Memory B cell (primary cell): ENCODE data around the gene UFM1.
A peak's percentile ranks its signal among the peaks of the same experiment; 100 is the strongest.

ENCODE experiments used
- ATAC-seq: fragments of 150-1000 bp; cut with Tn5 transposase; 2 replicates; pipeline ENCODE4 v1.10.0; 2021; ENCODE audit warnings: low read depth, mild to moderate bottlenecking, moderate library complexity
- DNase-seq, 2 donors: peaks; one replicate each; pipeline ENCODE4 v3.0.0; 2022; ENCODE audit warnings: low spot score in 2 of 2
- H3K27ac Mint-ChIP-seq: one replicate; pipeline ENCODE4 v1.8.0; 2022; ENCODE audit warnings: mild to moderate bottlenecking, moderate library complexity, mixed read lengths
- H3K27me3 Mint-ChIP-seq: one replicate; pipeline ENCODE4 v1.8.0; 2022; ENCODE audit warnings: mixed read lengths
- H3K36me3 Mint-ChIP-seq: one replicate; pipeline ENCODE4 v1.8.0; 2022; ENCODE audit warnings: mild to moderate bottlenecking, mixed read lengths
- H3K4me1 Mint-ChIP-seq: one replicate; pipeline ENCODE4 v1.8.0; 2022; ENCODE audit warnings: mixed read lengths
- H3K4me3 Mint-ChIP-seq: one replicate; pipeline ENCODE4 v1.8.0; 2022; ENCODE audit warnings: mild to moderate bottlenecking, moderate library complexity, mixed read lengths
- H3K9me3 Mint-ChIP-seq: one replicate; pipeline ENCODE4 v1.8.0; 2022; ENCODE audit warnings: mixed read lengths

Gene UFM1

GRCh38 chr13:38382946-38383345 is 33.3 kb downstream of the UFM1 start:
- ATAC-seq (no peak), DNase-seq (no peak)
- Mint-ChIP-seq H3K4me3 (no peak overlapping the region), H3K36me3 (no peaks in the 10 kb centered on the region), H3K27ac (no peak overlapping the region), H3K27me3 (peaks cover 7% of the 10 kb centered on the region), H3K9me3 (no peaks in the 10 kb centered on the region), H3K4me1 (no peaks in the 10 kb centered on the region)

- no peak overlapping the region for H3K4me3 Mint-ChIP-seq
- no peaks in the 10 kb centered on the region for H3K9me3 Mint-ChIP-seq
- H3K27me3 Mint-ChIP-seq = peaks cover 7% of the 10 kb centered on the region
- no peak for ATAC-seq
- H3K36me3 Mint-ChIP-seq = no peaks in the 10 kb centered on the region
- DNase-seq = no peak
- no peaks in the 10 kb centered on the region for H3K4me1 Mint-ChIP-seq
- H3K27ac Mint-ChIP-seq = no peak overlapping the region
Measured at GRCh38 chr13:38384171-38384570, 34.5 kb downstream of the UFM1 start.

- DNase-seq (no peak), ATAC-seq (no peak)
- no peak overlapping the region for H3K4me3 Mint-ChIP-seq
- no peak overlapping the region for H3K27ac Mint-ChIP-seq
- peaks cover 2% of the 10 kb centered on the region for H3K27me3 Mint-ChIP-seq
- H3K9me3 Mint-ChIP-seq = no peaks in the 10 kb centered on the region
- no peaks in the 10 kb centered on the region for H3K36me3 Mint-ChIP-seq
- H3K4me1 Mint-ChIP-seq = no peaks in the 10 kb centered on the region
Measured at GRCh38 chr13:38385153-38385891, 35.7 kb downstream of the UFM1 start.

- no peaks in the 10 kb centered on the region for H3K27me3 Mint-ChIP-seq
- H3K27ac Mint-ChIP-seq = no peak overlapping the region
- ATAC-seq = no peak
- H3K4me3 Mint-ChIP-seq = no peak overlapping the region
- H3K36me3 Mint-ChIP-seq = no peaks in the 10 kb centered on the region
- peaks cover 3% of the 10 kb centered on the region for H3K9me3 Mint-ChIP-seq
- DNase-seq = no peak
- H3K4me1 Mint-ChIP-seq = no peaks in the 10 kb centered on the region
Measured at GRCh38 chr13:38386421-38386820, 36.8 kb downstream of the UFM1 start.

GRCh38 chr13:38391341-38391740 is 41.7 kb downstream of the UFM1 start:
- no peak overlapping the region for H3K4me3 Mint-ChIP-seq
- H3K4me1 Mint-ChIP-seq = no peaks in the 10 kb centered on the region
- no peak overlapping the region for H3K27ac Mint-ChIP-seq
- H3K36me3 Mint-ChIP-seq = no peaks in the 10 kb centered on the region
- DNase-seq (no peak), ATAC-seq (no peak)
- peaks cover 3% of the 10 kb centered on the region for H3K9me3 Mint-ChIP-seq
- peaks cover 2% of the 10 kb centered on the region for H3K27me3 Mint-ChIP-seq

- peaks cover 3% of the 10 kb centered on the region for H3K4me1 Mint-ChIP-seq
- DNase-seq = no peak
- H3K27me3 Mint-ChIP-seq = peaks cover 3% of the 10 kb centered on the region
- no peak overlapping the region for H3K27ac Mint-ChIP-seq
- ATAC-seq = no peak
- no peak overlapping the region for H3K4me3 Mint-ChIP-seq
- no peaks in the 10 kb centered on the region for H3K36me3 Mint-ChIP-seq
- peaks cover 3% of the 10 kb centered on the region for H3K9me3 Mint-ChIP-seq
Measured at GRCh38 chr13:38394777-38395496, 45.3 kb downstream of the UFM1 start.

- ATAC-seq = no peak
- peaks cover 3% of the 10 kb centered on the region for H3K9me3 Mint-ChIP-seq
- H3K4me1 Mint-ChIP-seq = peaks cover 3% of the 10 kb centered on the region
- DNase-seq = no peak
- no peak overlapping the region for H3K4me3 Mint-ChIP-seq
- no peak overlapping the region for H3K27ac Mint-ChIP-seq
- peaks cover 3% of the 10 kb centered on the region for H3K27me3 Mint-ChIP-seq
- no peaks in the 10 kb centered on the region for H3K36me3 Mint-ChIP-seq
Measured at GRCh38 chr13:38395497-38395788, 45.8 kb downstream of the UFM1 start.

GRCh38 chr13:38398711-38399493 is 49.3 kb downstream of the UFM1 start:
- no peak for ATAC-seq
- Mint-ChIP-seq H3K27me3 (peaks cover 1% of the 10 kb centered on the region), H3K27ac (no peak overlapping the region), H3K4me1 (peaks cover 3% of the 10 kb centered on the region), H3K4me3 (peak overlapping the region; percentile 27), H3K9me3 (no peaks in the 10 kb centered on the region), H3K36me3 (no peaks in the 10 kb centered on the region)
- no peak for DNase-seq

GRCh38 chr13:38399535-38399934 is 49.9 kb downstream of the UFM1 start:
- Mint-ChIP-seq H3K27me3 (peaks cover 1% of the 10 kb centered on the region), H3K36me3 (no peaks in the 10 kb centered on the region), H3K9me3 (no peaks in the 10 kb centered on the region), H3K4me1 (peaks cover 3% of the 10 kb centered on the region), H3K4me3 (no peak overlapping the region), H3K27ac (no peak overlapping the region)
- DNase-seq (no peak), ATAC-seq (no peak)

- no peaks in the 10 kb centered on the region for H3K36me3 Mint-ChIP-seq
- no peaks in the 10 kb centered on the region for H3K9me3 Mint-ChIP-seq
- DNase-seq (no peak), ATAC-seq (no peak)
- peaks cover 1% of the 10 kb centered on the region for H3K27me3 Mint-ChIP-seq
- no peak overlapping the region for H3K27ac Mint-ChIP-seq
- H3K4me3 Mint-ChIP-seq = no peak overlapping the region
- peaks cover 3% of the 10 kb centered on the region for H3K4me1 Mint-ChIP-seq
Measured at GRCh38 chr13:38401276-38401675, 51.6 kb downstream of the UFM1 start.

- Mint-ChIP-seq H3K4me1 (no peaks in the 10 kb centered on the region), H3K4me3 (no peak overlapping the region), H3K9me3 (no peaks in the 10 kb centered on the region), H3K27me3 (peaks cover 2% of the 10 kb centered on the region), H3K36me3 (no peaks in the 10 kb centered on the region), H3K27ac (no peak overlapping the region)
- DNase-seq (no peak), ATAC-seq (no peak)
Measured at GRCh38 chr13:38405216-38405615, 55.6 kb downstream of the UFM1 start.

- DNase-seq (no peak), ATAC-seq (no peak)
- no peaks in the 10 kb centered on the region for H3K36me3 Mint-ChIP-seq
- peaks cover 2% of the 10 kb centered on the region for H3K9me3 Mint-ChIP-seq
- H3K4me1 Mint-ChIP-seq = no peaks in the 10 kb centered on the region
- no peak overlapping the region for H3K27ac Mint-ChIP-seq
- H3K4me3 Mint-ChIP-seq = no peak overlapping the region
- peaks cover 3% of the 10 kb centered on the region for H3K27me3 Mint-ChIP-seq
Measured at GRCh38 chr13:38409771-38410170, 60.1 kb downstream of the UFM1 start.

GRCh38 chr13:38412266-38412665 is 62.6 kb downstream of the UFM1 start:
- peaks cover 5% of the 10 kb centered on the region for H3K4me1 Mint-ChIP-seq
- H3K27me3 Mint-ChIP-seq = peaks cover 3% of the 10 kb centered on the region
- no peak for ATAC-seq
- no peak overlapping the region for H3K4me3 Mint-ChIP-seq
- no peaks in the 10 kb centered on the region for H3K36me3 Mint-ChIP-seq
- DNase-seq = no peak
- H3K9me3 Mint-ChIP-seq = peaks cover 2% of the 10 kb centered on the region
- no peak overlapping the region for H3K27ac Mint-ChIP-seq
